Stomach (tissue), 4 donors: Measurements from ENCODE around the gene CDH2.

Experiments
- CTCF ChIP-seq, 7 experiments: fragments of 450-650 bp in 4 of 7; fragments of 200-600 bp in 3 of 7; sonication (generic) in 3 of 7; IDR thresholded peaks; one replicate each; pipeline ENCODE4 v1.5.1; 2016 to 2019; ENCODE audit warnings: antibody characterized with exemption in 7 of 7, control low read depth in 2 of 7, mild to moderate bottlenecking in 1 of 7
- EP300 ChIP-seq: sonication (generic); formaldehyde crosslinking; IDR thresholded peaks from one replicate; pipeline ENCODE4 v1.6.1; 2017; ENCODE audit warnings: antibody characterized with exemption
- POLR2A ChIP-seq, 4 donors: fragments of 450-650 bp; IDR thresholded peaks; one replicate each; pipeline ENCODE4 v1.6.1; 2016; ENCODE audit warnings: antibody characterized with exemption in 4 of 4, control low read depth in 2 of 4, mild to moderate bottlenecking in 1 of 4, moderate library complexity in 1 of 4
- POLR2AphosphoS5 ChIP-seq, 3 donors: sonication (generic); formaldehyde crosslinking; IDR thresholded peaks; one replicate each; pipeline ENCODE4 v1.6.1; 2016; ENCODE audit warnings: antibody characterized with exemption in 3 of 3

GRCh38 chr18:28164771-28165483 lies 12.0 kb downstream of the CDH2 start:
- TF ChIP-seq CTCF (IDR thresholded peaks at IDR 0.05) (no peak), POLR2A (IDR thresholded peaks at IDR 0.05) (no peak), EP300 (no peak), POLR2AphosphoS5 (IDR thresholded peaks at IDR 0.05) (no peak)
